K562 (cell line): ENCODE results near the gene HSF5. TPM values are rescaled to one million over a fixed set of nuclear protein-coding genes. Genes with fewer than 3 reads are reported as not detected.

ENCODE experiments used
- BDP1 ChIP-seq: IDR thresholded peaks from 3 replicates; pipeline ENCODE4 v1.6.1; 2011; ENCODE audit not compliant: insufficient read length, insufficient read depth
- E4F1 ChIP-seq: fragments of 250-450 bp; sonication (Bioruptor Pico); IDR thresholded peaks from 2 replicates; pipeline ENCODE4 v1.5.0; 2021; ENCODE audit warnings: mild to moderate bottlenecking, borderline replicate concordance
- FOXJ3 ChIP-seq: sonication (generic); formaldehyde crosslinking; IDR thresholded peaks from 2 replicates; pipeline ENCODE4 v1.4.0; 2020; ENCODE audit warnings: mild to moderate bottlenecking, missing genetic modification reagents
- HDAC3 ChIP-seq: fragments of 450-650 bp; IDR thresholded peaks from 2 replicates; pipeline ENCODE4 v1.6.1; 2018; ENCODE audit warnings: borderline replicate concordance, mild to moderate bottlenecking, moderate library complexity; ENCODE audit not compliant: partially characterized antibody
- IRF9 ChIP-seq: fragments of 450-650 bp; IDR thresholded peaks from 2 replicates; pipeline ENCODE4 v1.6.1; 2016; ENCODE audit warnings: missing biosample characterization, missing genetic modification characterization
- KLF16 ChIP-seq: IDR thresholded peaks from 2 replicates; pipeline ENCODE4 v1.6.1; 2016; ENCODE audit warnings: antibody characterized with exemption
- MAFG ChIP-seq: fragments of 450-650 bp; conservative IDR thresholded peaks from 2 replicates; pipeline ENCODE4 v1.6.1; 2016; ENCODE audit warnings: missing genetic modification characterization, missing compliant biosample characterization
- MBD2 ChIP-seq: sonication (generic); IDR thresholded peaks from 2 replicates; pipeline ENCODE4 v1.6.1; 2016; ENCODE audit warnings: low read depth, borderline replicate concordance
- MYNN ChIP-seq, 2 experiments: sonication (generic); formaldehyde crosslinking in 1 of 2; IDR thresholded peaks; 2 replicates each; pipeline versions ENCODE4 v1.5.0 to v1.6.1; 2016 to 2020; ENCODE audit warnings: antibody characterized with exemption in 1 of 2, missing genetic modification reagents in 1 of 2
- NR3C1 ChIP-seq: sonication (generic); formaldehyde crosslinking; IDR thresholded peaks from 2 replicates; pipeline ENCODE4 v1.8.1; 2022; ENCODE audit warnings: missing genetic modification reagents
- SMAD2 ChIP-seq: fragments of 150-350 bp; IDR thresholded peaks from 2 replicates; pipeline ENCODE4 v1.6.1; 2014; ENCODE audit warnings: low read depth, mild to moderate bottlenecking, low read length
- SMARCA5 ChIP-seq: fragments of 450-650 bp; IDR thresholded peaks from 2 replicates; pipeline ENCODE4 v1.6.1; 2016
- TCFL5 ChIP-seq: fragments of 250-450 bp; sonication (Bioruptor Pico); conservative IDR thresholded peaks from 2 replicates; pipeline ENCODE4 v1.6.1; 2021; ENCODE audit warnings: mild to moderate bottlenecking, moderate library complexity, matching md5 sums
- TEAD1 ChIP-seq, 2 experiments: fragments of 450-650 bp in 1 of 2; sonication (generic) in 1 of 2; formaldehyde crosslinking; IDR thresholded peaks; 2 replicates each; pipeline versions ENCODE4 v1.4.0 to v1.8.0; 2020 to 2022; ENCODE audit warnings: mild to moderate bottlenecking in 2 of 2, missing genetic modification reagents in 1 of 2
- THRA ChIP-seq: fragments of 450-650 bp; IDR thresholded peaks from 2 replicates; pipeline ENCODE4 v1.6.1; 2017; ENCODE audit warnings: mild to moderate bottlenecking, moderate library complexity
- ZFP36 ChIP-seq: fragments of 150-350 bp; IDR thresholded peaks from 2 replicates; pipeline ENCODE4 v1.6.1; 2018; ENCODE audit warnings: low read length, low read depth; ENCODE audit not compliant: partially characterized antibody
- ZNF445 ChIP-seq: fragments of 250-450 bp; sonication (Bioruptor Pico); IDR thresholded peaks from 2 replicates; pipeline ENCODE4 v1.4.0; 2020; ENCODE audit warnings: low read depth, mild to moderate bottlenecking, moderate library complexity
- ZNF512 ChIP-seq: IDR thresholded peaks from 2 replicates; pipeline ENCODE4 v1.6.1; 2016; ENCODE audit warnings: missing genetic modification characterization, missing compliant biosample characterization
- ZNF696 ChIP-seq: fragments of 250-450 bp; sonication (Bioruptor Pico); conservative IDR thresholded peaks from 2 replicates; pipeline ENCODE4 v1.4.0; 2020; ENCODE audit warnings: mild to moderate bottlenecking, moderate library complexity
- ZZZ3 ChIP-seq: fragments of 450-650 bp; IDR thresholded peaks from 2 replicates; pipeline ENCODE4 v1.6.1; 2016; ENCODE audit warnings: antibody characterized with exemption, mild to moderate bottlenecking, moderate library complexity
- polyA plus RNA-seq, 8 experiments: library from polyadenylated mRNA; depleted of rRNA in 4 of 8; stranded (reverse) in 5 of 8; unstranded in 3 of 8; fragments of >200 nt; fragmentation: Nextera tagmentation in 2 of 8; fragmentation: Illumina TruSeq in 1 of 8; extraction: Ambion mirVana in 2 of 8; extraction: Trizol in 1 of 8; gene quantifications; 2 replicates each; pipeline versions ENCODE4 v1.2.1 to v1.2.3, GENCODE V29; 2011 to 2014; ENCODE audit warnings: inconsistent platforms in 1 of 8, missing spikeins in 1 of 8
- total RNA-seq, 7 experiments: library from RNA; depleted of rRNA in 6 of 7; stranded (reverse); fragments of >200 nt in 6 of 7; fragmentation: Illumina TruSeq in 2 of 7; extraction: Trizol in 2 of 7; gene quantifications; 2 replicates each; pipeline versions ENCODE4 v1.2.1 to v1.2.3, GENCODE V29; 2011 to 2021; ENCODE audit warnings: low replicate concordance in 1 of 7
- TF ChIP-seq, protein P1 (sequence below): sonication (generic); formaldehyde crosslinking; IDR thresholded peaks from 2 replicates; pipeline ENCODE4 v1.5.0; 2020; ENCODE audit warnings: missing genetic modification reagents

The HSF5 gene
- total and polyA plus RNA-seq, 9 of the 15 experiments (the other 6 are each of a cell fraction or from before 2014, with no cell fraction given): 0.04 TPM; not detected in 8

- TF ChIP-seq ZZZ3 (no peak), ZNF512 (tag) (no peak), ZNF445 (no peak), ZFP36 (peak; percentile 19), KLF16 (peak; percentile 87), SMAD2 (no peak), MAFG (tag) (peak; percentile 99), TEAD1 (CRISPR knock-in tag; IDR thresholded peaks at IDR 0.05) (peak; percentile 38; a peak in 1 of 4 replicates), FOXJ3 (CRISPR knock-in tag) (no peak), BDP1 (no peak), TCFL5 (CRISPR knock-in tag) (no peak; the same call in 1 of the 2 replicates), SMARCA5 (no peak; the same call in 1 of the 2 replicates), THRA (no peak), MBD2 (peak; percentile 72), E4F1 (CRISPR knock-in tag) (no peak), MYNN (IDR thresholded peaks at IDR 0.05) (peak; percentile 64; the same call in 1 of the 2 replicates), MYNN (CRISPR knock-in tag; IDR thresholded peaks at IDR 0.05) (no peak), IRF9 (tag) (no peak), HDAC3 (peak; percentile 94), NR3C1 (no peak), ZNF696 (CRISPR knock-in tag) (no peak)
- TF ChIP-seq, protein P1, sequence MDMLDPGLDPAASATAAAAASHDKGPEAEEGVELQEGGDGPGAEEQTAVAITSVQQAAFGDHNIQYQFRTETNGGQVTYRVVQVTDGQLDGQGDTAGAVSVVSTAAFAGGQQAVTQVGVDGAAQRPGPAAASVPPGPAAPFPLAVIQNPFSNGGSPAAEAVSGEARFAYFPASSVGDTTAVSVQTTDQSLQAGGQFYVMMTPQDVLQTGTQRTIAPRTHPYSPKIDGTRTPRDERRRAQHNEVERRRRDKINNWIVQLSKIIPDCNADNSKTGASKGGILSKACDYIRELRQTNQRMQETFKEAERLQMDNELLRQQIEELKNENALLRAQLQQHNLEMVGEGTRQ (CRISPR knock-in tag): no peak
Observed at GRCh38 chr17:58492238-58493121, 4.3 kb upstream of the HSF5 start (continued).
